ENCODE measurements around the gene TMEM39B.
"Not testable (repeated sequence)": the region's sequence is repeated elsewhere in the genome, so short reads cannot be mapped to it uniquely, and the experiment has no call there.

The TMEM39B gene

GRCh38 chr1:32086381-32086780 is 13.6 kb downstream of the TMEM39B start:
- not testable (repeated sequence) for H3K27ac Mint-ChIP-seq; H3K4me1 Mint-ChIP-seq (ENCODE audit: low read depth); H3K9me3 Mint-ChIP-seq; H3K27me3 Mint-ChIP-seq (ENCODE audit: low read depth); H3K4me3 Mint-ChIP-seq
- peaks cover 22% of the 10 kb centered on the region for H3K36me3 Mint-ChIP-seq (ENCODE audit: low read depth)

GRCh38 chr1:32091176-32091575 is 18.4 kb downstream of the TMEM39B start:
- Mint-ChIP-seq H3K27ac (no peak overlapping the region), H3K4me3 (no peak overlapping the region), H3K4me1 (ENCODE audit: low read depth) (no peaks in the 10 kb centered on the region), H3K27me3 (ENCODE audit: low read depth) (no peaks in the 10 kb centered on the region), H3K36me3 (ENCODE audit: low read depth) (peaks cover 14% of the 10 kb centered on the region), H3K9me3 (no peaks in the 10 kb centered on the region)

DNA sequence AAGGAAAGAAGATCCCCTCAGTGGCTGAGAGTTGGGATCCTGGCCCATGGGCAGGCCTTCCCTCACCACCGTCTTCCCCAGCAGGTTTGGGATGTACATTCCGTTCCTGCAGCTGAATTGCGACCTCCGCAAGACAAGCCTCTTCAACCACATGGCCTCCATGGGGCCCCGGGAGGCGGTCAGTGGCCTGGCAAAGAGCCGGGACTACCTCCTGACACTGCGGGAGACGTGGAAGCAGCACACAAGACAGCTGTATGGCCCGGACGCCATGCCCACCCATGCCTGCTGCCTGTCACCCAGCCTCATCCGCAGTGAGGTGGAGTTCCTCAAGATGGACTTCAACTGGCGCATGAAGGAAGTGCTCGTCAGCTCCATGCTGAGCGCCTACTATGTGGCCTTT is 18.9 kb downstream of the TMEM39B start:
- no peak overlapping the region for H3K4me3 Mint-ChIP-seq
- H3K4me1 Mint-ChIP-seq (ENCODE audit: low read depth): no peaks in the 10 kb centered on the region
- H3K36me3 Mint-ChIP-seq (ENCODE audit: low read depth): peaks cover 12% of the 10 kb centered on the region
- H3K27me3 Mint-ChIP-seq (ENCODE audit: low read depth): no peaks in the 10 kb centered on the region
- no peaks in the 10 kb centered on the region for H3K9me3 Mint-ChIP-seq
- H3K27ac Mint-ChIP-seq: no peak overlapping the region

DNA sequence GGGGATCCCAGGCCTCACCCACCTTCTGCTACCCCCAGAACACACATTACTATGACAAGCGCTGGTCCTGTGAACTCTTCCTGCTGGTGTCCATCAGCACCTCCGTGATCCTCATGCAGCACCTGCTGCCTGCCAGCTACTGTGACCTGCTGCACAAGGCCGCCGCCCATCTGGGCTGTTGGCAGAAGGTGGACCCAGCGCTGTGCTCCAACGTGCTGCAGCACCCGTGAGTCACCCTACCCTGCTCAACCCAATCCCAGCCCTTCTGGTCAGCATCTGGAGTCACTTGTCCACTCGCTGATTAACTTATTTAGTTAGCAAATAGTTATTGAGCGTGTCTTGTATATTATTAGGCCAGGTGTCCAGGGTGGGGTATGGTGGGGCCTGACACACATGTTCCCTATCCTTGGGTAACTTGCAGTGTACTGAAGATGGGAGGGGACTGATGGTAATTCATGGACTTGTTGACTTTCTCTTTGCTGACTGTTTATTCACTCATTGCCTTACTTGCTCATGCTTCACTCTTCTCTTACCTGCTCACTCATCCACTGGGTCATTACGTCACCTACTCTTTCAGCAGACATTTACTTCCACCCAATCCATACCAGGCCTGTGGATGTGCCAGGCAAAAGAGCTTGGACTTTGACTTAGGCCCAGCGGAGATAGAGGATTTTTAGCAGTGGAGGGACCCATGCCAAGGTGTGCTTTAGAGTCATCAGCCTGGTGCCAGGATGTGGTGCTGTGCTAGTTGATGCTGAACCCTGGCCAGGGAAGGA is 22.2 kb downstream of the TMEM39B start:
- Mint-ChIP-seq H3K4me3 (no peak overlapping the region), H3K27me3 (ENCODE audit: low read depth) (no peaks in the 10 kb centered on the region), H3K9me3 (no peaks in the 10 kb centered on the region), H3K36me3 (ENCODE audit: low read depth) (peaks cover 20% of the 10 kb centered on the region), H3K4me1 (ENCODE audit: low read depth) (no peaks in the 10 kb centered on the region), H3K27ac (no peak overlapping the region)

GRCh38 chr1:32099426-32099825 is 26.7 kb downstream of the TMEM39B start:
- no peaks in the 10 kb centered on the region for H3K9me3 Mint-ChIP-seq
- no peak overlapping the region for H3K27ac Mint-ChIP-seq
- H3K36me3 Mint-ChIP-seq (ENCODE audit: low read depth): peaks cover 28% of the 10 kb centered on the region
- no peaks in the 10 kb centered on the region for H3K4me1 Mint-ChIP-seq (ENCODE audit: low read depth)
- no peaks in the 10 kb centered on the region for H3K27me3 Mint-ChIP-seq (ENCODE audit: low read depth)
- H3K4me3 Mint-ChIP-seq: no peak overlapping the region

GRCh38 chr1:32100359-32100758 is 27.6 kb downstream of the TMEM39B start:
- Mint-ChIP-seq H3K27me3 (ENCODE audit: low read depth) (no peaks in the 10 kb centered on the region), H3K27ac (no peak overlapping the region), H3K4me3 (no peak overlapping the region), H3K9me3 (no peaks in the 10 kb centered on the region), H3K4me1 (ENCODE audit: low read depth) (no peaks in the 10 kb centered on the region), H3K36me3 (ENCODE audit: low read depth) (peaks cover 24% of the 10 kb centered on the region)

GRCh38 chr1:32100807-32101708 is 28.3 kb downstream of the TMEM39B start:
- no peaks in the 10 kb centered on the region for H3K9me3 Mint-ChIP-seq
- no peak overlapping the region for H3K27ac Mint-ChIP-seq
- peaks cover 20% of the 10 kb centered on the region for H3K36me3 Mint-ChIP-seq (ENCODE audit: low read depth)
- no peaks in the 10 kb centered on the region for H3K27me3 Mint-ChIP-seq (ENCODE audit: low read depth)
- no peaks in the 10 kb centered on the region for H3K4me1 Mint-ChIP-seq (ENCODE audit: low read depth)
- H3K4me3 Mint-ChIP-seq: no peak overlapping the region

- no peak overlapping the region for H3K4me3 Mint-ChIP-seq
- H3K4me1 Mint-ChIP-seq (ENCODE audit: low read depth): no peaks in the 10 kb centered on the region
- peaks cover 13% of the 10 kb centered on the region for H3K36me3 Mint-ChIP-seq (ENCODE audit: low read depth)
- H3K27me3 Mint-ChIP-seq (ENCODE audit: low read depth): no peaks in the 10 kb centered on the region
- H3K27ac Mint-ChIP-seq: no peak overlapping the region
- H3K9me3 Mint-ChIP-seq: no peaks in the 10 kb centered on the region
These were observed 31.4 kb downstream of the TMEM39B start for GRCh38 chr1:32104127-32104526.

DNA sequence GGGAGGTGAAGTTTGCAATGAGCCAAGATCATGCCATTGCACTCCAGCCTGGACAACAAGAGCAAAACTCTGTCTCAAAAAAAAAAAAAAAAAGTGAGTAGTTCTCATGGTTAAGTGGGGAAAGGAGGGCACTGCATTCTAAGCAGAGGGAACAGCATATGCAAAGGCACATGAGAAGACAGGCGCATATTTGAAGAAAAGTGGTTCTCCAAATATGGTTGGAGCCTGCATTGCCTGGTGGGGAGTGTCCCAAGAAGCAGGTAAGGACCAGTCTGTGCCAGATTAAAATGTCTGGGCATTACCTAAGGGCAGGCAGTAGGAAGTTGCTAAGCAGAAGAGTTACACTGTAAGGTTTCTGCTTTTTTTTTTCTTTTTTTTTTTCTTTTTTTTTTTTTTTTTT is 32.6 kb downstream of the TMEM39B start:
- Mint-ChIP-seq H3K27ac (peak overlapping the region; percentile 39), H3K4me1 (ENCODE audit: low read depth) (peaks cover 2% of the 10 kb centered on the region), H3K27me3 (ENCODE audit: low read depth) (no peaks in the 10 kb centered on the region), H3K4me3 (no peak overlapping the region), H3K9me3 (no peaks in the 10 kb centered on the region), H3K36me3 (ENCODE audit: low read depth) (peaks cover 15% of the 10 kb centered on the region)

DNA sequence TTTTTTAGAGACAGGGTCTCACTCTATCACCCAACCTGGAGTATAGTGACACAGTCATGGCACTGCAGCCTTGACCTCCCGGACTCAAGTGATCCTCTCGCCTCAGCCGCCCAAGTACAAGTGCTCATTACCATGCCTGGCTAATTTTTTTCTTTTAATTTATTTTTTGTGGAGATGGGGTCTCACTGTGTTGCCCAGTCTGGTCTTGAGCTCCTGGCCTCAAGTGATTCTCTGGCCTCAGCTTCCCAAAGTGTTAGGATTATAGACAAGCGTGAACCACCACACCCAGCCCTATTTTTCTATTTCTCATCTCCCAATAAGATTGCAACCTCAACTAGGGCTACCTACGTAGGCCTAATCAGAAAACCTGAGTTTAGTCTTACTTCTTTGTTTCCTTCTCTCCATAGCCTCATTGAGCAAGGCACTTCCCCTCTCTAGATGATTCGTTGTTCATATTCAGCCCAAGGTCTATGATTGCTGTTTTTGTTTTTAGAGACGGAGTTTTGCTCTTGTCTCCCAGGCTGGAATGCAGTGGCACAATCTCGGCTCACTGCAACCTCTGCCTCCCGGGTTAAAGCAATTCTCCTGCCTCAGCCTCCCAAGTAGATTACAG is 34.0 kb downstream of the TMEM39B start:
- H3K27ac Mint-ChIP-seq: peak overlapping the region; percentile 29
- H3K9me3 Mint-ChIP-seq: no peaks in the 10 kb centered on the region

GRCh38 chr1:32107742-32108661 is 35.3 kb downstream of the TMEM39B start, which contains the start of gene KPNA6:
TSS of gene KPNA6 (plus strand) at chr1:32108056. CDS start at chr1:32108131, 75 bp downstream.
- Mint-ChIP-seq H3K4me1 (ENCODE audit: low read depth) (peaks cover 22% of the 10 kb centered on the region), H3K27me3 (ENCODE audit: low read depth) (no peaks in the 10 kb centered on the region), H3K4me3 (peak within 1 kb of the TSS; percentile 99), H3K27ac (peak within 1 kb of the TSS; percentile 97), H3K36me3 (ENCODE audit: low read depth) (peaks cover 7% of the 10 kb centered on the region), H3K9me3 (no peaks in the 10 kb centered on the region)

More for the DNA sequence above, 34.0 kb downstream of the TMEM39B start:
- Mint-ChIP-seq H3K27me3 (ENCODE audit: low read depth) (no peaks in the 10 kb centered on the region), H3K4me1 (ENCODE audit: low read depth) (peaks cover 15% of the 10 kb centered on the region), H3K4me3 (peak overlapping the region; percentile 99), H3K36me3 (ENCODE audit: low read depth) (peaks cover 10% of the 10 kb centered on the region)

DNA sequence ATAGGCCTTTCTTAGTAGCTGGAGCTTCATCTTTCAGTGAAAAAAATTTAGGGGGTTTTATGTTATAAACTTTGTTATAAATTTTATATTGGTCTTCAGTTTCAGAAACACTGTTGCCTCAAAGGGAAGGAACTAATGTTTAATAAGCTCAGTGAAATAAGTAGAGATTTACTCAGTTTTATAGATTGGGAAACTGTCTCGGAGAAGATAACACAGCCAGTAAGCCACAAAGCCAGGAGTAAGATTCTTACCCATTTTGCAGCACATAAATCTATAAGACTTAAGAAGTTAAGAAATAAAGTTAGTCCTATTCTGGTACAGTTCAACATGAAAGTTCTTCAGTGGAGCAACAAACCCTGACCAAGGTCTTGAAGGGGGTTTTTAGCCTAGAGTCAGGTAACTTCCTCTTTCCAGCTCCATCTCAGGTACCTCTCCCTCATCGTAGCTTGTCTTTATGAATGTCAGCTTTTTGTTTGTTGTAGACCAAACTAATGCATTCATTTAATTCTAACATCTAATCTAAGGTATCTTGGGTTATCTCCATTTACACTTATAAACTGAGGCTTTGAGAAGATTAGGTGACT is 38.4 kb downstream of the TMEM39B start:
- Mint-ChIP-seq H3K4me3 (no peak overlapping the region), H3K27me3 (ENCODE audit: low read depth) (no peaks in the 10 kb centered on the region), H3K27ac (peak overlapping the region; percentile 19), H3K36me3 (ENCODE audit: low read depth) (peaks cover 5% of the 10 kb centered on the region), H3K9me3 (no peaks in the 10 kb centered on the region), H3K4me1 (ENCODE audit: low read depth) (peaks cover 25% of the 10 kb centered on the region)

GRCh38 chr1:32111789-32112188 is 39.0 kb downstream of the TMEM39B start:
- H3K27ac Mint-ChIP-seq: no peak overlapping the region
- H3K36me3 Mint-ChIP-seq (ENCODE audit: low read depth): peaks cover 5% of the 10 kb centered on the region
- H3K4me3 Mint-ChIP-seq: peak overlapping the region; percentile 20
- H3K9me3 Mint-ChIP-seq: no peaks in the 10 kb centered on the region
- H3K27me3 Mint-ChIP-seq (ENCODE audit: low read depth): no peaks in the 10 kb centered on the region
- peaks cover 25% of the 10 kb centered on the region for H3K4me1 Mint-ChIP-seq (ENCODE audit: low read depth)

Data from T-helper 1 cell treated with Interleukin-12 subunit alpha and Interleukin-12 subunit beta and Interleukin-4 antibody, amounts not matched to agents 30 μg/mL and 1 μg/mL, for 36 hours (primary cell).